HG03045 (cell line): ENCODE results near the gene GLIS2.

Experiments used
- ATAC-seq: cut with Tn5 transposase; IDR thresholded peaks from one replicate; pipeline ENCODE4 v1.9.1; 2021; ENCODE audit warnings: mild to moderate bottlenecking, moderate library complexity; ENCODE audit not compliant: unreplicated experiment

The GLIS2 gene

DNA sequence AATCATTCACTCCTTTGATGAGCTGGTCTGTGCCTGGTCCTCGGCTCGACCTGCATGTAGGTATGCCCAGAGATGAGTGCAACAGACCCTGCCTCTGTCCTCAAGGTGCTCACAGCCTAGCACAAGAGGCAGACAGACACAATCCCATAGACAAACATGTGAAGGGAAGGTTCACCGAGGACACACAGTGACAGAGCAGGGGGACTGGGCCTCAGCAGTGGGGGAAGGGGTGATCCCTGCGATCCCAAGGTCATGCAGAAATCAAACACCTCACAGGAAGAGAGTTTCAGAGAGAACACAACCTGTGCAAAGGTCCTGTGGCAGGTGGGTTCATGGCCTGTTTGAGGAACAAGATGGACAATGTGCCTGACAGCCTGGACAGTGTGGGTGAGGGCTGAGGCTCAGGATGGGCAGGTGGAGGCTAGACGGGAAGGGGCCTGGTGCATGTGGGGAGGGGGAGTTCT, 51.6 kb downstream of the GLIS2 start:
- ATAC-seq, result no peak

DNA sequence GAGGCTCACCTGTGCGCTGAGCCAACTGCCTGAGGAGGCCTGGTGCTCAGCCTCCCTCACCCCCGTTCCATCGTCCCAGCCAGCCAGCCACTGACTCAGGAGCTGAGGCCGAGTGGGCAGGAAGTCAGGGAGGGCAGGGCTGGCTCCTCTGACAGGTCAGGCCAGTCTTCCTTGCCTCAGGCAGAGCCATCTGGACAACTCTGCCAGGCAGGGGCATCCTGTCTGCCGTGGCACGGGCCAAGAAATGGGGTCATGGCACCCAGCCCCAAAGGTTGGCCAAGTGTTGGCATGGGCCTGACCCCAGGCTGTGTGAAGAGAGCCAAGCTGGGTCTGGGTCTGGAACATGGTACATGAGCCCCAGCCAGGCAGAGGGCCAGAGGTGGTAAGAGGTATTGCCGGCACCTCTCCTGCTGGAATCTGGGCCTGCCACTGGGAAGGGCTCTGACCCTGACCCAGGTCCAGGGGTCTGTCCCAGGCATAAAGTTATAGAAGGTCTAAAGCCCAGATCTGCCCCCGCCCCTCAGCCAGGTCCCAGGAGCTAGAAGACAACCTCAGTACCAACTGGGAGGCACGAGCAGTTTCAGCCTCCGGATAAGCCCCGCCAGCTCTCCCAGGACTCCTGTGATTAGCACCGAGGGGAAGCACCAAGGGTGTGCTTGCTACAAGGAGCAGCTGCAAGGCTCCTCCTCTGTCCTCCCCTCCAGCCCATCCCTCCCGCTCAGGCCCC, 53.3 kb downstream of the GLIS2 start:
- no peak for ATAC-seq

DNA sequence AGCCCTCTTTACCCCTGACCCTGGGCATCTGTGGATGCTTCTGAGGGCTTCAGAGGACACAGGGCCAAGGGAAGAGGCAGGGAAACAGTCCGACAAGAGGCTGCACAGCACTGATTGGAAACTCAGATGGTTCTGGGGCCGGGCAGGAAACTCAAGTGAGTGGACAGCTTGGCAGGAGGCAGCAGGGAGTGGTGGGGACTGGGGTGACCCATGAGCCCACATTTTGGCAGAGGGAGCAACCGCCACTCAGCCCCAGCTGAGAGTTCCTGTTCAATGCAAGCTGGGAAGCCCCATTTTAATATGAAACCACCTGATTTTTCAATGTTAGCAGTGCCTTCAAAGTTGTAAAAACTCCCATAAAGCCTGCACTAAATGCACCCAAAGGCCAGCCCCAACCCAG, 54.3 kb downstream of the GLIS2 start:
- no peak for ATAC-seq

DNA sequence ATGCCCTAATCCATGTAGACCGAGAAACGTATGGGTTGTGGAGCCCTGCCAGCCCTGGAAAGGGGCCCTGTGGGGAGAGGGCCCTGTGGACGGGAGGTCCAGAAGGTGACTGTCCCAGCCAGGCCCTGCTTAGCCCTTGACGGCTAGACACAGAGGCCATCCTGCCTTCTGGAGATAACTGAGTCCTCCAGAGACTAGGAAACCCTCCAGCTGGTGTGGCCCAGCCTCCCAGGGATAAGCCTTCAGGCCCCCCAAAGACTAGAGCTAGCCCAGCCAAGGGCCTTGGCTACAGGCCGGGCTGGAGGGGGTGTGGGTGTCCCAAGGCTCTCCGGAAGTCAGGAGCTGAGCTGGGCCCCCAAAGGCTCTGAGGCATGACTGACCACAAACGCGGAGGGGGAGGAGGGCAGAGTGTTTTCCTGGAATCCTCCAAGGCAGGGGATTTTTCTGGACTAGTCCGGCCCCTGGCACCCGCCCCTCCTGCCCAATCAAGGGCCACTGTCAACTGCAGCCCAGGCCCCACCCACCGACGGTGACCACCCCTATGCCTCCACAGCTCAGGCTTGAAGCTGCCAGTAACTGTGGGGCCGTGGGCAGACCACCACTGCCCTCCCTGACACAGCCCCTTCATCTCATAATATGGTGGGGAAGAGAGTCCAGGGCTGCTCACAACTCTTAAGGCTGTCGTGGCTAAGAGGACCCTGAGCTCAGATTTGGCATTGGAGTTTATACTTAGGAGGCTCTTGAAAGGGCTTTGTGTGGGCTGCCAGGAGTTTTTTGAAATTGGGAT, 54.9 kb downstream of the GLIS2 start:
- ATAC-seq, result no peak

DNA sequence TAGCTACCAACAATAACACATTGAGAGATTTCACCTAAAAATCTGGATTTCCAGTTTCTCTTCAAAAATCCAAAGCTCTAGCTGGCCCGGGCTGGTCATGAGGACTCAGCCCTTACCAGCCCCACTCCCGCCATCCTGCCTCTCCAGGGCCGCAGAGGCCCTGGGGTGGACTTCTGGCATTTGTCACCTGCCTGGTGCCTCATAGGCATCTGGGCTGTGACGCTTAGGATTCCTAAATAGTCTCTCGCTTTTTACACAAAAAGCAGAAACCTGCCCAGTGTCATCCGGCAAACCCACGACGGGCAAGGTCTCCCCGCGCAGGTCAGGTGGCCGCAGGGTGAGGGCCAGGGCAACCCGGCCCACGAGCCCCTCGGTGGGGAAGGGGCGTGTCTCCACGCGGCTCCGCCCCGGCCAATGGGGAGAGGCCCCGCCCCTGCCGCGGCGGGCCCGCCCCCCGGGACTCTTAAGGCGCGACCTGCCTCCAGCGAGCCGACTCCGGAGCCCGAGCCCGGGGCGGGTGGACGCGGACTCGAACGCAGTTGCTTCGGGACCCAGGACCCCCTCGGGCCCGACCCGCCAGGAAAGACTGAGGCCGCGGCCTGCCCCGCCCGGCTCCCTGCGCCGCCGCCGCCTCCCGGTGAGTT, 55.6 kb downstream of the GLIS2 start, which contains the start of gene VASN:
VASN (plus strand) TSS at position 492 of the 644 bp plus-strand sequence. CDS start 9,030 bp downstream, outside the sequence.
- ATAC-seq, result no peak

DNA sequence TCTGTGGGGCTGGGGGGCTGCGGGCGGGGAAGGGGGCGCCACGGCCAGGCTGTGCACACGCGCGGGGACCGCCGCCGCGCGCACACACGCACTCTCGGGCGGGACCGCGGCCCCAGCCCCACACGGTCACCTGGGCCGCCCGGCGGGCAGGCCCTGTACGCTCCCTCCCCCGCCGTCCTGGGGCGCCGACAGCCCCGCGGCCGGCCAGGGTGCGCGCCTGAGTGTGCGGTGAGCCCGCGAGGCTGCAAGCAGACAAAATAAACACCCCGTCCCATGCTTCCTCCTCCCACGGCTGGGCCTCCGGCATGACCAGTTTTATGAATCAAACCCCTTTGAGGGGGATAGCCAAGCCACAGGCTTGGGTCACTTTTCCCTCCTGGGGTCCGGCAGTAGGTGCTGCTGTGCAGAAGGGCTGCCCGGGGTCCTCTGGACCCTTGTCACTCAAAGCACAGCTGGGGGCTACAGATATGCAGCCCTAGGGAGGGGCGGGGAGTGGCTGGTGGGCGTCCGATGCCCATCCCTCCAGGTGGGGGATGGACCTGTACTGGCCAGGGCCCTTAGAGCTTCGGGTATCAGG, 56.2 kb downstream of the GLIS2 start:
- no peak for ATAC-seq

DNA sequence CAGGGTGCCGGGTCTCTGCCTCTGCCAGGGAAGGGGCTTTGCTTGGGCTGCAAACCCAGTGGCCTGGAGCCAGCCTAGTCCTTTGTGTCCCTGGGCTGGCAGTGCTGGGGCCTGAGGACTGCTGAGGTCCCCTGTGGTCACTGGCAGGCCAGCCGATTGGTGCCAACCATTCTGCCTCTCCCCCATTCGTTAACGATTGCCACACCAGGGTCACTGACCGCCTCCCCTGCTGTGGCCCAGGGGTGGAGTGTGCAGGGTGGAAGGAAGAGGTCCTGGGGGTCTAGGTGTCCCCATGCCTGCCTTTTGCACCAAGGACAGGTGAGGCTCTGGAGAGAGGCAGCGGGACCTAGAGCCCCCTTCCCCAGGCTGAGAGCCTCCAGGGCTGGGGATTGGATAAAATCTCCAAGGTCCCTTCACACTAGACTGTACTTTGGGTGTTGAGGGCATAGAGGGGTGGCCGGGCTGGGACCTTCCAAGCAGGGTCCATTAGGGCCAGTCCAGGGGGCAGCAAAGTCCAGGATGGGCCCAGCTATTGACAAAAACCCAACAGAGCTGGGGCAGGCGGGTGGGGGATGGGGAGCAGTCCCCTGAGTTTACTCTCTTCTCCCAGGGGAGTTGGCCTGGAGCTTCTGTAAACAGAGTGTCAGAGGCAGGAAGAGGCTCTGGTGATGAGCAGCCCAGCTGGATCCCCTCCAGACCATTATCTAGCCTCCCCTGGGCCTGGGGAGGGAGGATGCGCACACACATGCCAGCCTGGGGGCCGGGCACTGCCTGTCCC, 56.9 kb downstream of the GLIS2 start:
- no peak for ATAC-seq

GRCh38 chr16:4373356-4373908, 57.6 kb downstream of the GLIS2 start:
- ATAC-seq, result no peak

DNA sequence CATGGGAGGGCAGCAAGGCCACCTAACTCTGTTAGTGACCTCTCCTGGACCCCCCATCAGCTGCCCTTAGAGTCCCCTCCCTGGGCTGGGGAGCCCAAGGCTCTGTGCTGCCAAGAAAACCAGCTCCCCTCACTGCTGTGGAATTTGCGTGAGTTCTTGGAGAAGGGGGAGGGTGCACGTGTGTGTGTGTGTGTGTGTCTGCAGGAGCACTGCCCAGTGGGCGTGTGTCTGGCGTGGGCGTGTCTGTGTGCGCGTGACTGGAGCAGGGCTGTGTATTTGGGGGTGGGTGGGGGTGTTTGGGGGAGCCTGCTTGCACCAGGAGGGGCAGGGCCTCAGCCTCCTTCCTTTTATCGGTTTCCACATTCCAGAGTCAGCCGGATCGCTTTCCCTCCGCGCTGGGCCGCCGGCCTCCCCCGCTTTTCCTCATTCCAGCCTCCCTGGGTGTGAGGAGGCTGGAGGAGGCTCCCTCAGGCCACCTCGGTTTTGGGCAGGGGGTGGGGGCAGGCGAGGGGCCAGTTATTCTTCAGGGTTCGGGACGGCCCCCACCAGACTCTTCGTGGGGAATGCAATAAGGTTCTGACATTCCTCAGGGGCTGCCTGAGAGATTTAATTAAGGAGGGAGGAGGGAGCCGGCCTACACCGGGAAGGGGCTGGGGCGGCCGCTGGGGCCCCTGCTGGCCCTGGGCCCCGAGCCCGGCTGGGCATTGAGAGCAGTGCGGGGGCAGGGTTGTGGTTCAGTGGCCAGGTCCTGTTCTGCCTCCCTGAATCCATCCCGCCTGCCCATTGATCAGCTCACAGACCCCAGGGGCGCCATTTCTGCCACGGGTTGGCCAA, 58.3 kb downstream of the GLIS2 start:
- ATAC-seq, result no peak

DNA sequence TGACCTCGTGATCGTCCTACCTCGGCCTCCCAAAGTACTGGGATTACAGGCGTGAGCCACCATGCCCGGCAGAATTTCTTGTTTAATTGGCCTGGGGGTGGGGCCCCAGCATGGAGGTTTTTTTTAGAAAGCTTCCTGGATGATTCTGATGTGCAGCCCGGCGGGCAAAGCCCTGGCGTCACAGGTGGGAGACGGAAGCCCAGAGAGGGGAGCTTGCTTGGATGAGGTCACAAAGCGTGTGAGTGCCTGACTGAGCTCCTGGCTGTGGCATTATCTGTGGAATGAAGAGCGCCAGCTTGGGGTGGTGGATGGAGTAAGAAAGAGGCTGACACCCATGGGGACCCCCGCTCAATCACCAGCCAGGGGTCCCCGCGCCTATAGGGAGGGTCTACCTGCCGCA, 59.9 kb downstream of the GLIS2 start:
- no peak for ATAC-seq

DNA sequence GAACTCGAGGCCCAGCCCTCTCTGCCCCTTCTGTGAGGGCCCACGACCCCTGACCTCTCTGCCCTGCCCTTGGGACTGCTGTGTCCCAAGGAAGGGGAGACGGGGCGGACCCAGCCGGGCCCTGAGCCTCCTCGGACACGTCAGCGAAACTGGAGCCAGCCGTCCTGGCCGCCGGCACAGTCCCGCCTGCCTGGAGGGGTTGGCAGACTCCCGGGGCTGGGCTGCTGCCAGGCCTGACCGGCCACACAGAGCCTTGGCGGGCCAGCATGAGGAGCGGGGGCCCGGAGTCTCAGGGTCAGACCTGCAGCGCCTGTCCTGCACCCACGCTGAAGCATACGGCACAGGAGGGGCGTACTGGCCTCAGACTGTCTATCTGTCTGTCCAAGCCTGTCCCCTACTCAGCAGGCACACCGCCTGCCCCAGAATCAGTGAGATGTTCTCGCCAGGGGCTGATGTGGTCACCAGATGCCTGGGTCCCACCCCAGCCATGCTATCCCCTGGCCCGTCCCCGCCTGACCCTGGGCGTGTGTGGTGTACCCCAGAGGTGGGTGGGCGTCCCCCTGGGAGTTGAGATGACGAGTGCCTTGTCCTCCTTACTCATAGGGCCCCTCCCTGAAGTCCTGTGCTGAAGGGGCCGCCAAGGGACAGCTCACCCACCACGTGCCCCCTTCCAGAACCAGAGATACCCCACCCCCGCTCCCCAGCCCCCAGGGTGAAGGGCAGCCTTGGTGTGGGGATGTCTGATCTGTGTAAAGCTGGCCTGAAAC, 60.4 kb downstream of the GLIS2 start:
- no peak for ATAC-seq

GRCh38 chr16:4376893-4377572, 61.2 kb downstream of the GLIS2 start:
- no peak for ATAC-seq

GRCh38 chr16:4377573-4378154, 61.8 kb downstream of the GLIS2 start:
- ATAC-seq, result no peak

DNA sequence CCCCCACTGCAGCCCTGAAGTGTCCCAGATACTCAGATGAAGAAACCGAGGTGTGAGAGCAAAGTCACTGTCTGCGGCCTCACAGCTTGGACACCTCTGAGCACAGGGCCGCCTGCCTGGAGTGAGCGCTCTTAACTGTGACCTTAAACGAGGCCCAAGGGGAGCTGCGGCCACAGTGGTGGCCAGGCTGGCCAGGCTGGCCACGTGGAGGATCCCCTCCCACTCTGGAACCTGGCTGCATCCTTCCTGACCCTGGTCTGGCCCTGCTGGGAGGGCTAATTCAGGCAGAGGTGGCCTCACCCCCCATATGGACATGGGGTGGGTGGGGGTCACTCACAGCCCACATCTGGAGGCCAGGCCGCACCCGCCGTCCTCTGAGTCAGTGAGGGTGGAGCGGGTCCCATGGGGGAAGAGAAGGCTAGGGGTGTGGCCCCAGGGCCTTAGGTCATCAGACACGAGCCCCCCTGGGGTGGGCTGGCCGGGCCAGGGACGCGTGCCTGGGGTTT, 62.3 kb downstream of the GLIS2 start:
- no peak for ATAC-seq

GRCh38 chr16:4378999-4379690, 63.3 kb downstream of the GLIS2 start:
- no peak for ATAC-seq

DNA sequence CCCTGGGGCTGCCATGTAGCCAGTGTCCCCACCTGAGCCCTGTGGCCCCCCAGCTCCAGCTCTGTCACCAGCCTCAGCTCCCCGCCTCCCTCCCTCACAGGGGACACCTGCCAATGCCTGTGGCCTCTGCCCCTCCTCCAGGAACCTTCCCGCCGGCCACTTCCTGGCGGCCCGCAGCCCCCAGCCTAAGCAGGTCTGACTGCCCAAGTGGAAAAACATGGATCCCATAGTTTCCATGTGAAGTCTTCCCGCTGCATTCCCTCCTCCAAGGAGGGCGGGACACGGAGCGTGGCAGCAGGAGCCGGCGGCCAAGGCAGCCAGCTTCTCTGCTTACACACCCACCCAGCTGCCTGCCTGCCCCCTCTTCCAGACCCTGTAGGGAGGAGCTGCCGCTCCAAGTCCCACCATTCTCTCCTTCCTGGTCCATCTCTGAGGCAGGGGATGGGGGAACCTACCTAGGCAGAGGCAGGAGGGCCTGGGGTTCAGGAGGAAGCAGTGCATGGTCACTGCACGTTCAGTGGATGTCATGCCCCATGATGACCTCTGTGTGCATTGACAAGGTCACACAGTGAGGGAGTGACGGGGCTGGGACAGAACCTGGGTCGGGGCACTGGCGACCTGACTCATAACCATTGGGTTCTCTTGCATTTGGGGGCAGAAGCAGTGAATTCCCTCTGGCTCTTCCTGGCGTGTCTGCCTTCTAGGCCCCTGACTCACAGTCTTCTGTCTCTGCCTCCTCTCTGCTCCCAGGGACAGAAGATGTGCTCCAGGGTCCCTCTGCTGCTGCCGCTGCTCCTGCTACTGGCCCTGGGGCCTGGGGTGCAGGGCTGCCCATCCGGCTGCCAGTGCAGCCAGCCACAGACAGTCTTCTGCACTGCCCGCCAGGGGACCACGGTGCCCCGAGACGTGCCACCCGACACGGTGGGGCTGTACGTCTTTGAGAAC, 64.5 kb downstream of the GLIS2 start:
- ATAC-seq, result no peak
